ENCODE measurements around the gene COL4A4.
"Not testable (repeated sequence)": the region's sequence is repeated elsewhere in the genome, so short reads cannot be mapped to it uniquely, and the experiment has no call there.

Gene COL4A4

GRCh38 chr2:227163998-227164762, at the start of gene COL4A4, which contains the start of gene COL4A3:
COL4A4 (minus strand) TSS chr2:227164205; CDS start chr2:227147483, 16,722 bp downstream.
COL4A3 (plus strand) TSS chr2:227164624; CDS start chr2:227164727, 103 bp downstream.
- no peak for DNase-seq

- DNase-seq: no peak
These were observed 43.6 kb upstream of the COL4A4 start for GRCh38 chr2:227207573-227207972.

GRCh38 chr2:227206406-227206805, 42.4 kb upstream of the COL4A4 start:
- no peak for DNase-seq

GRCh38 chr2:227205701-227206100, 41.7 kb upstream of the COL4A4 start:
- DNase-seq: no peak

- DNase-seq: no peak
These were observed 40.4 kb upstream of the COL4A4 start for GRCh38 chr2:227204452-227204851.

- DNase-seq: no peak
These were observed 37.8 kb upstream of the COL4A4 start for GRCh38 chr2:227201771-227202170.

- DNase-seq: no peak
These were observed 34.9 kb upstream of the COL4A4 start for GRCh38 chr2:227198866-227199265.

- no peak for DNase-seq
These were observed 30.2 kb upstream of the COL4A4 start for GRCh38 chr2:227194219-227194618.

- DNase-seq: no peak
These were observed 28.5 kb upstream of the COL4A4 start for GRCh38 chr2:227192491-227192890.

GRCh38 chr2:227191367-227191766, 27.4 kb upstream of the COL4A4 start:
- DNase-seq: no peak

- no peak for DNase-seq
These were observed 24.3 kb upstream of the COL4A4 start for GRCh38 chr2:227188292-227188691.

- DNase-seq: no peak
These were observed 22.7 kb upstream of the COL4A4 start for GRCh38 chr2:227186751-227187150.

GRCh38 chr2:227185615-227186232, 21.7 kb upstream of the COL4A4 start:
- DNase-seq: no peak

- DNase-seq: no peak
These were observed 19.8 kb upstream of the COL4A4 start for GRCh38 chr2:227183657-227184367.

GRCh38 chr2:227182765-227183164, 18.8 kb upstream of the COL4A4 start:
- DNase-seq: no peak

GRCh38 chr2:227180770-227181169, 16.8 kb upstream of the COL4A4 start:
- no peak for DNase-seq

GRCh38 chr2:227179988-227180685, 16.1 kb upstream of the COL4A4 start:
- no peak for DNase-seq

GRCh38 chr2:227177592-227178336, 13.8 kb upstream of the COL4A4 start:
- no peak for DNase-seq

GRCh38 chr2:227171779-227172178, 7.8 kb upstream of the COL4A4 start:
- DNase-seq: not testable (repeated sequence)

- DNase-seq: no peak
These were observed 822 bp upstream of the COL4A4 start for GRCh38 chr2:227164763-227165291.

GRCh38 chr2:227163485-227163997, 464 bp downstream of the COL4A4 start:
- no peak for DNase-seq

GRCh38 chr2:227161947-227162346, 2.1 kb downstream of the COL4A4 start:
- DNase-seq: no peak

Data from CD4-positive, alpha-beta T cell treated with Interleukin-17A for 4 hours (primary cell).